ENCODE results near the gene ARHGEF12. TPM values are rescaled to one million over a fixed set of nuclear protein-coding genes. Genes with fewer than 3 reads are reported as not detected.

The ARHGEF12 gene
- total and polyA plus RNA-seq, 2 donors (not counting 1 experiment from before 2014, with no cell fraction given) = 2.0 to 21.6 TPM

GRCh38 chr11:120390585-120390922 is 54.3 kb downstream of the ARHGEF12 start:
- H3K4me3 Mint-ChIP-seq = no peak overlapping the region
- no CpG with 5 or more reads among the region's 1 CpG for WGBS (ENCODE audit: insufficient coverage)

GRCh38 chr11:120391292-120391691 is 55.1 kb downstream of the ARHGEF12 start:
- DNase-seq (no peak), ATAC-seq (ENCODE audit: low read depth) (no peak)
- CTCF ChIA-PET = no interaction called here
- TF ChIP-seq CTCF (IDR thresholded peaks at IDR 0.05) (no peak), EZH2 (IDR thresholded peaks at IDR 0.05; ENCODE audit: borderline replicate concordance, insufficient read depth, low read depth, low read length, poor library complexity, severe bottlenecking) (no peak)
- no peak overlapping the region for H3K27ac Mint-ChIP-seq
- no peak overlapping the region for H3K4me2 ChIP-seq (replicated peaks; ENCODE audit: low read depth, low read length, poor library complexity, severe bottlenecking)
- peaks cover 8% of the 10 kb centered on the region for H3K79me2 ChIP-seq (ENCODE audit: control insufficient read depth, insufficient read depth, low read length)
- no peaks in the 10 kb centered on the region for H3K36me3 ChIP-seq (replicated peaks in 1 of 2; ENCODE audit: control extremely low read depth in 1 of 2, control insufficient read depth in 1 of 2, extremely low read depth in 1 of 2, insufficient read depth in 2 of 2, low read length in 1 of 2)
- no peaks in the 10 kb centered on the region for H4K20me1 ChIP-seq (ENCODE audit: control insufficient read depth, insufficient read depth, low read length, poor library complexity, severe bottlenecking)
- peaks cover 0 to 3% (median 1%) of the 10 kb centered on the region in 4 experiments for H3K27me3 ChIP-seq (replicated peaks in 1 of 4; ENCODE audit: control extremely low read depth in 1 of 4, control insufficient read depth in 3 of 4, insufficient read depth in 4 of 4, low read length in 3 of 4)
- no peak overlapping the region for H2AFZ ChIP-seq (ENCODE audit: insufficient read depth, low read depth, low read length, poor library complexity, severe bottlenecking)
- POLR2A ChIA-PET = no interaction called here
- no peak overlapping the region for H3K9ac ChIP-seq (ENCODE audit: low read length)
- peaks cover 3% of the 10 kb centered on the region for H3K4me1 Mint-ChIP-seq
- intact Hi-C loops (cut with micrococcal nuclease) = no loop called here
- H3K27ac ChIP-seq (ENCODE audit: low read length in 2 of 2) = no peak overlapping the region
- H3K4me1 ChIP-seq (ENCODE audit: control insufficient read depth in 2 of 2, insufficient read depth in 2 of 2, low read length in 2 of 2) = no peaks in the 10 kb centered on the region
- H3K27me3 Mint-ChIP-seq = no peaks in the 10 kb centered on the region
- H3K4me3 ChIP-seq (ENCODE audit: control extremely low read depth in 1 of 5, extremely low read depth in 1 of 5, insufficient read depth in 1 of 5, low read depth in 2 of 5, low read length in 4 of 5) = no peak overlapping the region
- peaks cover 0 to 5% (median 1%) of the 10 kb centered on the region in 3 donors for H3K9me3 ChIP-seq (ENCODE audit: control extremely low read depth in 1 of 3, control insufficient read depth in 2 of 3, insufficient read depth in 1 of 3, low read length in 2 of 3)
- H3K9me3 Mint-ChIP-seq (ENCODE audit: insufficient read depth) = peaks cover 4% of the 10 kb centered on the region
- no peak overlapping the region for H3K4me3 Mint-ChIP-seq

More at GRCh38 chr11:120390585-120390922, 54.3 kb downstream of the ARHGEF12 start:
- no peak overlapping the region for H3K27ac ChIP-seq (ENCODE audit: low read length in 2 of 2)
- H4K20me1 ChIP-seq (ENCODE audit: control insufficient read depth, insufficient read depth, low read length, poor library complexity, severe bottlenecking) = no peaks in the 10 kb centered on the region
- POLR2A ChIA-PET = no interaction called here
- Mint-ChIP-seq H3K9me3 (ENCODE audit: insufficient read depth) (peaks cover 4% of the 10 kb centered on the region), H3K4me1 (peaks cover 3% of the 10 kb centered on the region), H3K27ac (no peak overlapping the region), H3K27me3 (no peaks in the 10 kb centered on the region)
- H3K9ac ChIP-seq (ENCODE audit: low read length) = no peak overlapping the region
- H3K36me3 ChIP-seq (replicated peaks in 1 of 2; ENCODE audit: control extremely low read depth in 1 of 2, control insufficient read depth in 1 of 2, extremely low read depth in 1 of 2, insufficient read depth in 2 of 2, low read length in 1 of 2) = no peaks in the 10 kb centered on the region
- H3K79me2 ChIP-seq (ENCODE audit: control insufficient read depth, insufficient read depth, low read length) = peaks cover 8% of the 10 kb centered on the region
- TF ChIP-seq EZH2 (IDR thresholded peaks at IDR 0.05; ENCODE audit: borderline replicate concordance, insufficient read depth, low read depth, low read length, poor library complexity, severe bottlenecking) (no peak), CTCF (IDR thresholded peaks at IDR 0.05) (no peak)
- ATAC-seq (ENCODE audit: low read depth) (no peak), DNase-seq (no peak)
- intact Hi-C loops (cut with micrococcal nuclease) = no loop called here
- no peaks in the 10 kb centered on the region for H3K4me1 ChIP-seq (ENCODE audit: control insufficient read depth in 2 of 2, insufficient read depth in 2 of 2, low read length in 2 of 2)
- H2AFZ ChIP-seq (ENCODE audit: insufficient read depth, low read depth, low read length, poor library complexity, severe bottlenecking) = no peak overlapping the region
- peaks cover 0 to 5% (median 1%) of the 10 kb centered on the region in 3 donors for H3K9me3 ChIP-seq (ENCODE audit: control extremely low read depth in 1 of 3, control insufficient read depth in 2 of 3, insufficient read depth in 1 of 3, low read length in 2 of 3)
- H3K27me3 ChIP-seq (replicated peaks in 1 of 4; ENCODE audit: control extremely low read depth in 1 of 4, control insufficient read depth in 3 of 4, insufficient read depth in 4 of 4, low read length in 3 of 4) = peaks cover 0 to 3% (median 1%) of the 10 kb centered on the region in 4 experiments
- no peak overlapping the region for H3K4me2 ChIP-seq (replicated peaks; ENCODE audit: low read depth, low read length, poor library complexity, severe bottlenecking)
- CTCF ChIA-PET = no interaction called here
- no peak overlapping the region for H3K4me3 ChIP-seq (ENCODE audit: control extremely low read depth in 1 of 5, extremely low read depth in 1 of 5, insufficient read depth in 1 of 5, low read depth in 2 of 5, low read length in 4 of 5)
